Measurements from ENCODE around the gene TMEM81.

TMEM81 gene

GRCh38 chr1:205088341-205088740 lies 4.1 kb upstream of the TMEM81 start:
- ChIA-PET CTCF (interaction anchor here (0.8 to 3.5 kb wide), 5 partner anchors 8 to 168 kb away, joined by 3 to 11 read pairs (median 4); no protein-coding TSS in a partner anchor), POLR2A (no interaction called here)
- TF ChIP-seq CTCF (IDR thresholded peaks at IDR 0.05; ENCODE audit: control extremely low read depth, extremely low read depth, low read depth, missing control alignments), result no peak
- DNase-seq (ENCODE audit: extremely low spot score), result no peak

- no peak for TF ChIP-seq CTCF (IDR thresholded peaks at IDR 0.05; ENCODE audit: control extremely low read depth, extremely low read depth, low read depth, missing control alignments)
- CTCF ChIA-PET, result interaction anchor here (0.9 to 2.3 kb wide), 8 partner anchors 10 to 174 kb away, joined by 3 to 14 read pairs (median 4); no protein-coding TSS in a partner anchor
- POLR2A ChIA-PET, result no interaction called here
Measured at GRCh38 chr1:205082431-205082830, 1.8 kb downstream of the TMEM81 start.

GRCh38 chr1:205077934-205078311 lies 6.3 kb downstream of the TMEM81 start:
- ChIA-PET POLR2A (no interaction called here), CTCF (interaction anchor here (0.8 to 8.8 kb wide), 4 partner anchors 8 to 179 kb away, joined by 3 to 78 read pairs (median 4); no protein-coding TSS in a partner anchor)
- no peak for DNase-seq (ENCODE audit: extremely low spot score)
- TF ChIP-seq CTCF (IDR thresholded peaks at IDR 0.05; ENCODE audit: control extremely low read depth, extremely low read depth, low read depth, missing control alignments), result no peak

More at GRCh38 chr1:205082431-205082830, 1.8 kb downstream of the TMEM81 start:
- no peak for DNase-seq (ENCODE audit: extremely low spot score)

GRCh38 chr1:205077158-205077933 lies 6.9 kb downstream of the TMEM81 start:
- ChIA-PET POLR2A (no interaction called here), CTCF (interaction anchor here (0.8 to 8.8 kb wide), 4 partner anchors 9 to 179 kb away, joined by 3 to 78 read pairs (median 4); no protein-coding TSS in a partner anchor)
- TF ChIP-seq CTCF (IDR thresholded peaks at IDR 0.05; ENCODE audit: control extremely low read depth, extremely low read depth, low read depth, missing control alignments), result no peak
- no peak for DNase-seq (ENCODE audit: extremely low spot score)

GRCh38 chr1:205076245-205076761 lies 8.0 kb downstream of the TMEM81 start:
- ChIA-PET POLR2A (no interaction called here), CTCF (interaction anchor here (0.7 to 8.8 kb wide), 3 partner anchors 10 to 269 kb away, joined by 3 to 78 read pairs (median 4); no protein-coding TSS in a partner anchor)
- no peak for DNase-seq (ENCODE audit: extremely low spot score)
- TF ChIP-seq CTCF (IDR thresholded peaks at IDR 0.05; ENCODE audit: control extremely low read depth, extremely low read depth, low read depth, missing control alignments), result no peak

- POLR2A ChIA-PET, result no interaction called here
- no peak for TF ChIP-seq CTCF (IDR thresholded peaks at IDR 0.05; ENCODE audit: control extremely low read depth, extremely low read depth, low read depth, missing control alignments)
- CTCF ChIA-PET, result interaction anchor here (0.7 to 8.8 kb wide), 6 partner anchors 9 to 268 kb away, joined by 3 to 78 read pairs (median 4); partner anchors contain the start of gene TMEM81
- DNase-seq (ENCODE audit: extremely low spot score), result no peak
Measured at GRCh38 chr1:205075642-205076155, 8.6 kb downstream of the TMEM81 start.
